Activated CD8-positive, alpha-beta memory T cell treated with anti-CD3 and anti-CD28 coated beads, Interleukin-2, amount 10 ng/mL, durations not matched to agents 7 days and 5 days (primary cell): Measurements from ENCODE around the gene IMMP2L. TPM values are rescaled to one million over a fixed set of nuclear protein-coding genes. Genes with fewer than 3 reads are reported as not detected.

Experiments
- ATAC-seq: fragments of 150-1000 bp; cut with Tn5 transposase; one replicate; pipeline ENCODE4 v1.10.0; 2021; ENCODE audit warnings: moderate library complexity
- CTCF ChIA-PET: fragments of 350-600 bp; sonication (Branson Sonifier 250); formaldehyde crosslinking; loops from one replicate; lab custom pipeline; 2021; ENCODE audit warnings: antibody characterized with exemption; lab: Charles Lee
- DNase-seq: peaks from one replicate; pipeline ENCODE4 v3.0.0-alpha.2; 2020
- H3K27ac Mint-ChIP-seq: one replicate; pipeline ENCODE4 v1.8.0; 2021; ENCODE audit warnings: mild to moderate bottlenecking, mixed read lengths
- H3K27me3 Mint-ChIP-seq: one replicate; pipeline ENCODE4 v1.8.0; 2021; ENCODE audit warnings: mixed read lengths
- H3K36me3 Mint-ChIP-seq: one replicate; pipeline ENCODE4 v1.8.0; 2021; ENCODE audit warnings: mild to moderate bottlenecking, mixed read lengths
- H3K4me1 Mint-ChIP-seq: one replicate; pipeline ENCODE4 v1.8.0; 2021; ENCODE audit warnings: mixed read lengths
- H3K4me3 Mint-ChIP-seq: one replicate; pipeline ENCODE4 v1.8.0; 2021; ENCODE audit warnings: mild to moderate bottlenecking, moderate library complexity, mixed read lengths
- H3K9me3 Mint-ChIP-seq: one replicate; pipeline ENCODE4 v1.8.0; 2022; ENCODE audit warnings: low read depth, mixed read lengths
- total RNA-seq, 2 experiments: library from RNA; stranded (reverse); gene quantifications; one replicate each; pipeline ENCODE4 v1.2.3, GENCODE V29; 2021

Gene IMMP2L
- total RNA-seq, 2 experiments from 2014 or later = 11.5 to 13.1 TPM

DNA sequence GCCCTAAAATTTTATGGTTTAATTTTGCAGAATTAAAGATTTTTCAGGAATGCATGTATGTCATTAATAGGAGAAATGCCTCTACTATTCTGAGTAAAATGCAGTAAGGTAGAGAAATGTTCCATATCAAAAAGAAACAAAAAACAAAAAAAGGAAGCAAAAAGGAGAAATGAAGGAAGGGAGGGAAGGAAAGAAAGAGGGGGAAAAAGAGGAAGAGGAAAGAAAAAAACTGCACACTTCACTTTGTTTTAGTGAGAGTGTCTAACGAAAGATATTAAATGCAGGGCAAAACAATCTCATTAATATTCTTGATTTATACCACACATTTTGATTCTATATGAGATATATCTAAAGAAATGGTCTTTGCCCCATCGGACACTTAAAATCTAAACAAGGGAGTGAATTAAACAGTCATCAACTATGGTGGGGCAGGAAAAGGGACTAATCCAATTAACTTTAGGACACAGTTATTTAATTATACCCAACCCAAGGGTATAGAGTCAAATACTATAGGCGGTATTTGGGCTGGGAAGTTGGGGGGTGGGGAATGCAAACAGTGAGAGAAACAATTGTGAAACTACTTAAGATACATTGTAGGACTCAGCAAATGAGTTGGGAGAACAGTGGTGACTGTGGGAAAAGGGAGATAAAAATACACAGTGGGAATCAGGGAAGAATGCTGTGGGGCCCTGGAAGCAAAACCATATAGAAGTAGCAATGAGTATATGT, 27.0 kb downstream of the IMMP2L start:
- no peaks in the 10 kb centered on the region for H3K9me3 Mint-ChIP-seq
- ATAC-seq (no peak), DNase-seq (no peak)
- no peak overlapping the region for H3K4me3 Mint-ChIP-seq
- peaks cover 3% of the 10 kb centered on the region for H3K36me3 Mint-ChIP-seq
- CTCF ChIA-PET = no interaction called here
- H3K27me3 Mint-ChIP-seq = no peaks in the 10 kb centered on the region
- H3K27ac Mint-ChIP-seq = no peak overlapping the region
- H3K4me1 Mint-ChIP-seq = no peaks in the 10 kb centered on the region

DNA sequence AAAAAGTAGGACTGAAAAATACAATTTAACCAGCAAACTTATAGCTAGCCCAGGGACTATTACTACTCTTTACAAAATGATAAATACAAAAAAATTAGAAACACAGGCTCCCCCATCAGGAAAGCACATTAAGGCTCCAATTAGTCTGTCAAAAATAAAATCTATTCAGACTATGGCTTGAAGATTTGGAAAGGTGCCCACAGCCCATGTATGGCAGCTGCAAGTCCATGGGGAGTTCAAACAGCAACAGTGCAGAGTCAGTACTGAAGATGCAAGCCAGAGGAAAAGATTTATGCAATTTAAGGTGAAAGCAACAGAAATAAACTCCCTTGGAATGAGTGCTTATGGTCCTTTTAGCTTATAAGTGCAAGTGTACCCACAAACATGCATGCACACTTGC, 29.7 kb downstream of the IMMP2L start:
- no peak overlapping the region for H3K4me3 Mint-ChIP-seq
- no peak for DNase-seq
- H3K27ac Mint-ChIP-seq = no peak overlapping the region
- CTCF ChIA-PET = no interaction called here
- H3K36me3 Mint-ChIP-seq = peaks cover 1% of the 10 kb centered on the region
- peaks cover 7% of the 10 kb centered on the region for H3K4me1 Mint-ChIP-seq
- no peak for ATAC-seq
- H3K27me3 Mint-ChIP-seq = no peaks in the 10 kb centered on the region
- no peaks in the 10 kb centered on the region for H3K9me3 Mint-ChIP-seq

DNA sequence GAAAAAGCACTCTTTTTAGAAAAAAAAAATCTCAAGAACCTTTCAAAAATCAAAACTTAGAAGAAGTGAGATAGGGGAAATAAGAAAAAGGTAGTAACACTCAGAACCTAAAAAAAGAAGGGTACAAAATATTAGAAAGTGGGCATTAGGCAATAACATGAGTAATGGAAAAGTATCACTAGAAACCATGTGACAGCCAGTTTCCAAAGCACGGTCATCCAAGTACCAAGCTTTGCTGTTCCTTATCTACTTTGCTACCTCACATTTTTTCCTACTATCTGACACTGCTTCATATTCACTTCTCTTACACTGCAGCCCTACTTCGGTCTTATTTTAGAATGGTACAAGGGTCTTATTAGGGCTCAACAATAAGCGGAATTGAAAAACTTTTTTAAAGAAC, 30.3 kb downstream of the IMMP2L start:
- H3K4me1 Mint-ChIP-seq = peaks cover 8% of the 10 kb centered on the region
- H3K4me3 Mint-ChIP-seq = no peak overlapping the region
- DNase-seq = no peak
- no peak for ATAC-seq
- H3K27me3 Mint-ChIP-seq = no peaks in the 10 kb centered on the region
- CTCF ChIA-PET = no interaction called here
- no peaks in the 10 kb centered on the region for H3K9me3 Mint-ChIP-seq
- H3K27ac Mint-ChIP-seq = no peak overlapping the region
- H3K36me3 Mint-ChIP-seq = peaks cover 1% of the 10 kb centered on the region

DNA sequence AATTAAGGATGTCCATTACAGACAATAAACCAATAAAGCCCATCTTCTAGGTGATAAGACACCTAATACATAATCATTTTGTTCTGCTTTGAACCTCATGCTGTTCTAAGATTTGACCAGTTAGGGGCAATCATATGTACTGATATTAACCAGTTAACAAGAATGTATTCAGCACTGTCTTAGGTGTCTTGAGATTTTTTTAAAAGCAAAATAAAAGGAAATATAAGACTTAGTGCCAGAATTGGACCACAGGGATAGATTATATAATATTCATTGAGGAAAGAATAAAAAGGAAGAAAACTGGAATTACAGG, 32.0 kb downstream of the IMMP2L start:
- DNase-seq (no peak), ATAC-seq (no peak)
- H3K27ac Mint-ChIP-seq = no peak overlapping the region
- H3K9me3 Mint-ChIP-seq = no peaks in the 10 kb centered on the region
- CTCF ChIA-PET = no interaction called here
- H3K4me1 Mint-ChIP-seq = peaks cover 8% of the 10 kb centered on the region
- H3K36me3 Mint-ChIP-seq = no peaks in the 10 kb centered on the region
- H3K27me3 Mint-ChIP-seq = no peaks in the 10 kb centered on the region
- H3K4me3 Mint-ChIP-seq = no peak overlapping the region

DNA sequence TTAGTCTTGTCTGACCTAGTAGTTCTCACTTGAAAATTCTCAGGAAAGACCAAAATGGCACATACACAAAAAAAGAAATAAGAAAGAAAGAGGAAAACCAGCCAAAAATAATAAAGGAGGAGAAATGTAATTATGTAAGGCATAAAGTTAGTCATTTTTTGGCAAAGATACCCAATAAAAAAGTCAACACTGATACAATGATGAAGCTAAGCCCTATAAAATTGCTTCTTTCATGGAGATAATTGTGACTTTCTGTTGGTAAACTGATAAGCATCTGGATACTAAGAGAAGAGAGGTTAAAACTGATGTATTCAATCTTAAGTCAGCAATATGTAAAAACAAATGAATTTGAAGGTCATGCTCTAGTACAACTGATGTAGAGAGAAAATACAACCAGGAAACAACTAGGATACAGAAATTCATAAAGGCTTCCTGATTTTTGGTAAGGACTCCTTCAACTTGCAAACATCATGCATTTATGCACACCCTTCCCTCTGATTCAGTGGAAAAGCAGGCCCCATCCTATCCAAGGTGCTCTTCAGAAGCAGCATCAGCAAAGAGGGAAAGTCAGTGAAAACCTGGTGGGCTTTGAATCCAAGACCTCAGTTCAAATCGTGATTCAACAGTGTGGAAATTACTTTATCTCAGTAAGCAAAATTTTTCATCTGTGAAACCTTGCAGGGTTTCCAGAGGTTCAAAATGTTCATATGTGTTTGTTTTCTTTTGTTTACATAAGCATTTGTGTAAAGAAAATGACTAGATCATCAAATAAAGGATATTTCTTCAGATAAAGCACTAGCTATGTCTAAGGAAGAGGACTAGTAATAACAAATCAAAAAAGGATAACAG, 32.6 kb downstream of the IMMP2L start:
- H3K9me3 Mint-ChIP-seq = no peaks in the 10 kb centered on the region
- no peak overlapping the region for H3K27ac Mint-ChIP-seq
- CTCF ChIA-PET = interaction anchor here (0.7 kb wide), 1 partner anchor 55 kb away, joined by 3 read pairs; no protein-coding TSS in a partner anchor
- no peak for ATAC-seq
- H3K36me3 Mint-ChIP-seq = no peaks in the 10 kb centered on the region
- H3K4me1 Mint-ChIP-seq = peaks cover 8% of the 10 kb centered on the region
- H3K27me3 Mint-ChIP-seq = no peaks in the 10 kb centered on the region
- no peak overlapping the region for H3K4me3 Mint-ChIP-seq
- DNase-seq = no peak

DNA sequence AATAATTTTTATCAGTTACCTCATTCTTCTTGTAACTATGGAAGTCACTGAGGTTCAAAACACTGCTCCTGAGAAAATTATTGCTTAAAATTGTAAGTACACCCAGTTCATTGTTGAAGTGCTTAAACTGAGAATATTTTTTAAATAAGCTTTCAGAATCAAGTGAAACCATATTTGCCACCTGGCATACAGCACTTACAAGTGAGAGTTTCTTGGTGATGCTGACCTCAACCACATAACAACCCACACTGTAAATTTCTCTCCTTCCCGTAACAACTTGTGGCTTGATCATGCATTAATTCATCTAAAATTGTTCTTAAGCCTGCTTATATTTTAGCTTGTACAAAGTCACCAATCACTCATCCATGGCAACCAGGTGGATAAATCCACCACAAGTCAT, 34.0 kb downstream of the IMMP2L start:
- Mint-ChIP-seq H3K27ac (no peak overlapping the region), H3K4me1 (peaks cover 8% of the 10 kb centered on the region), H3K36me3 (no peaks in the 10 kb centered on the region), H3K4me3 (no peak overlapping the region), H3K9me3 (no peaks in the 10 kb centered on the region), H3K27me3 (no peaks in the 10 kb centered on the region)
- CTCF ChIA-PET = no interaction called here
- no peak for DNase-seq
- no peak for ATAC-seq

DNA sequence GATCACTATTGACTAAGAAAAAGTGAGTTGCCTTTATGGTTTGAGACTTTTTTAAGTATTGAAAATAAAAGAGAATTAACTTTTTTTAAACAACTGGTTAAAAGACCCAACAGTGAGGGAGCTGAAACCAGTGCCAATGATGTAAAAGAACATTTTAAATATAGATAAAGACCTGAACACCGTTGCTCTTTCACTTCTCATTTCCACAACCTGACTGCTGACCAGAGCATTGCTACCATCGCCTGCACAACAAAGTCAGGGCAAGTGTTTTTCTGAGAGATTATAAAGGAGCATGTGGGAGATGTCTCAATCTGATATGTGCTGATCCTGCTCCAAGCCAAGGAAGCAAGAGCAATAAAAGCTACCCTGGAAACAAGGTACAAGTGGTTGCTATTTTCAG, 34.7 kb downstream of the IMMP2L start:
- Mint-ChIP-seq H3K27ac (no peak overlapping the region), H3K36me3 (no peaks in the 10 kb centered on the region), H3K27me3 (no peaks in the 10 kb centered on the region), H3K9me3 (no peaks in the 10 kb centered on the region), H3K4me1 (peaks cover 8% of the 10 kb centered on the region), H3K4me3 (no peak overlapping the region)
- DNase-seq (no peak), ATAC-seq (no peak)
- CTCF ChIA-PET = no interaction called here

DNA sequence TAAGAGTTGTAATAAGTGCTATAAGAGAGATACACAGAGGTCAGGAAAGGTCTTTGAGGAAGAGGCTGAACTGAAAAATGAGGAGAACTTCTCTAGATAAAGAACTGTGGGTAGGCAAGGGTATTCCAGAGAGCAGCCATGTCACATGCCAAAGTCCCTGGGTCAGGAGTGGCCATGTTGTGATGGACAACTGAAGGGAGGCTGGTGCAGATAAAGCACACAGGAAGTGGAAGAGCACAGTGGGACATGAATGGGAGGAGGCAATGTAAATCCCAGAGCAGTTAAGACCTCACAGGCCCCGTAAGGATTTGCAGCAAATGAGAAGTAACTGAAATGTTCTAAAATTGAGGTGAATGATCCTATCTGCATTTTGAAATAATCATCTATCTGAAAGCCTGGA, 37.2 kb downstream of the IMMP2L start:
- Mint-ChIP-seq H3K9me3 (no peaks in the 10 kb centered on the region), H3K36me3 (peaks cover 2% of the 10 kb centered on the region), H3K27me3 (no peaks in the 10 kb centered on the region), H3K27ac (no peak overlapping the region), H3K4me1 (peaks cover 8% of the 10 kb centered on the region), H3K4me3 (no peak overlapping the region)
- CTCF ChIA-PET = no interaction called here
- no peak for DNase-seq
- ATAC-seq = no peak

DNA sequence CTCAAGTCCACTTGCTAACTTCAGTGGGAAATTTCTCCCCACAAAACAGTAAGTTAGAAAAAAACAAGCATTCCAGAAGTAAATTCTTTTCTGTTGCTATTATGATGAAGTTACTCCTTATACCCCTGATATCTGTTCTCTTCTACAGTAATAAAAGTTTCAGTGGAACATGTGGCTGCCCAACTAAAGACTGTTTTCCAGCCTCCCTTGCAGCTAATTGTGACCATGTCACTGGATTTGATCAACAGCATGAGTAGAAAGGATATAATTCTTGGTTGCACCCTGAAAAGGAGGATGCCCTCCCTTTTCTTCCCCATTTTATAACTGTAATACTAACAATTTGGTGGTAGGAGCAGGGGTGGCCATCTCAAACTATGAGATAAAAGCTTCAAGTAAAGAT, 40.6 kb downstream of the IMMP2L start:
- H3K9me3 Mint-ChIP-seq = no peaks in the 10 kb centered on the region
- H3K4me1 Mint-ChIP-seq = no peaks in the 10 kb centered on the region
- H3K27ac Mint-ChIP-seq = no peak overlapping the region
- CTCF ChIA-PET = no interaction called here
- DNase-seq (no peak), ATAC-seq (no peak)
- no peak overlapping the region for H3K4me3 Mint-ChIP-seq
- no peaks in the 10 kb centered on the region for H3K27me3 Mint-ChIP-seq
- peaks cover 4% of the 10 kb centered on the region for H3K36me3 Mint-ChIP-seq

DNA sequence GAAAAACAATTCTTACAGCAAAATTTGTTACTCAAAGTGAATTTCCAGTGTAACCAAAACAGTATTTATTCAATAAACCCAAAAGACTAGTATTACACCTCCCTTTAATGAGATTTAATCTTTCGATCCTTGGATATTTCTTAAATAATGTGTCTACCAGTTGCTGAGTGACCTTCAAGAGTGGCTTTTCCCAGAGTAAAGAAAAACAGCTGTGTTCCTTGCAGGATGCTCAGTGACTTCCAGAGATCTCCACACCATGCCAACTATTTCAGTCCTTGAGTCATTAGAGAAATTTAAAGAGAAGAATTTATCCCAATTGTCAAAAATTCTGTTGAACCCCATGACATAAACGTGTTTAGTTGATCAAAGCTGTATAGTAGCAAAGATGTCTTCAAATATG, 44.0 kb downstream of the IMMP2L start:
- H3K36me3 Mint-ChIP-seq = peaks cover 4% of the 10 kb centered on the region
- CTCF ChIA-PET = no interaction called here
- H3K27ac Mint-ChIP-seq = no peak overlapping the region
- no peaks in the 10 kb centered on the region for H3K27me3 Mint-ChIP-seq
- no peak for ATAC-seq
- H3K9me3 Mint-ChIP-seq = no peaks in the 10 kb centered on the region
- no peaks in the 10 kb centered on the region for H3K4me1 Mint-ChIP-seq
- H3K4me3 Mint-ChIP-seq = no peak overlapping the region
- DNase-seq = no peak

DNA sequence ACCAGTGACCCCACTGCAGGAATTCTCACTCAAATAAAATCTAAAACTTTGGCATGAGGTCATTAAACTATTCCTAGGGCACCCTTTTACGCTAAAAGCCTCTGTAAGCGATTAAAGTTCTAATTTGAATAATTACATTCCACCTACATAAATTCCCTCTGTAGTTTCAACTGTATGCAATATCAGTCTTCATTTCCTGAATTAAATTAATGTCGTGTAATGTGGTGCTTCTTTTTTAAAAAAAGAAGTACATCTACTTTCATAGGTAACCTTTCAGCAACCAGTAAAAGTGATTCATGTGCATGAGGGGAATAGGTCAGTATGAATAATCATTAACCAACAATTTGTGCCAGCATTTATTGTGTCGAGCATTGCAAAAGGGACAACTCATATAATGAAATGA, 44.7 kb downstream of the IMMP2L start:
- ATAC-seq (no peak), DNase-seq (no peak)
- no peak overlapping the region for H3K4me3 Mint-ChIP-seq
- H3K27me3 Mint-ChIP-seq = no peaks in the 10 kb centered on the region
- H3K4me1 Mint-ChIP-seq = no peaks in the 10 kb centered on the region
- H3K9me3 Mint-ChIP-seq = no peaks in the 10 kb centered on the region
- H3K36me3 Mint-ChIP-seq = peaks cover 4% of the 10 kb centered on the region
- H3K27ac Mint-ChIP-seq = no peak overlapping the region
- CTCF ChIA-PET = no interaction called here

DNA sequence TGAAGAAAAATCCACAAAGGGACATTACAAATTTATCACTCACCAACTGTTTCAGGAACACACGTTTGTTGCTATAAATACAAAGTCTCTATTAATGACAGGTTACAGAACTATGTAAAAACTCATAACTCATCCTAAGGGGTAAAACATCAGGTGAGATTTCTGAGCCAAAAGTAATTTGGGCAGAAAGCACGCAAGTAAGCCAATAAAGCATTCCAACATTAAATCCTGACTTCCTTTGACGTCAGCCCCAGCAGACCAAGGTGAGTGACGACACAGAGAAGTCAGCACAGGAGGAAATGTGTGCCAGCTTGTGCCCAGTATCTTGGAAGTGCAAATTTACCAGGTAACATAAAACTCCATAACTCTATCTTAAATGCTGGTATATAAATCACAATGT, 45.7 kb downstream of the IMMP2L start:
- H3K9me3 Mint-ChIP-seq = no peaks in the 10 kb centered on the region
- ATAC-seq (no peak), DNase-seq (no peak)
- peaks cover 4% of the 10 kb centered on the region for H3K36me3 Mint-ChIP-seq
- H3K4me1 Mint-ChIP-seq = no peaks in the 10 kb centered on the region
- no peaks in the 10 kb centered on the region for H3K27me3 Mint-ChIP-seq
- CTCF ChIA-PET = no interaction called here
- no peak overlapping the region for H3K27ac Mint-ChIP-seq
- H3K4me3 Mint-ChIP-seq = no peak overlapping the region

DNA sequence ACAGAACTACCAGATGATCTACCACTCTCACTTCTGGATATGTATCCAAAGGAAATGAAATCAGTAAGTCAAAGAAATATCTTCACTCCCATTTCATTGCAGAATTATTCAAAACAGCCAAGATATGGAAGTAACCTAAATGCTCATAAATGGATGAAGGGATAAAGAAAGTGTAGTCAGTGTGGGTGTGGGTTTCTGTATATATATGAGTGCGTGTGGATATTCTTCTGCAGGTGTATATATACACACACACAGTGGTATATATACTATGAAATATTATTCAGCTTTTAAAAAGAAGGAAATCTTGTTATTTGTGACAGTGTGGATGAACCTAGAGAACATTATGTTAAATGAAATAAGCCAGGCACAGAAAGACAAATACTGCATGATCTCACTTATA, 48.7 kb downstream of the IMMP2L start:
- CTCF ChIA-PET = no interaction called here
- no peak for ATAC-seq
- H3K27ac Mint-ChIP-seq = no peak overlapping the region

DNA sequence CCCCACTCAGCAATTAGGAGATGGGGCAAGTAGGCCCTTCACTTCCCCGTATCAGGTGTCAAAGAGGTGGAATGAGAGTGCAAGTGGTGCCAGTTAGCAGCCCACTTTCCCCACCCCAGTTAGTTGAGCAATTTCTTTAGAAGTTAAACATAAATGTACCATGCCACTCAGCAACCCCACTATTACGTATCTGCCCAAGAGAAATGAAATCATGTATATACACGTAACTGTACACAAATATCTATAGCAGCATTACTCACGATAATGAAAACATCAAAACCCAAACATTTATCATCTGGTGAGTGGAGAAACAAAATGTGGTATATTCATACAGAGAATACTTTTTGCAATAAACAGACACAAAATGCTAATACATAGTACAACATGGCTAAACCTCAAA, 50.4 kb downstream of the IMMP2L start:
- CTCF ChIA-PET = no interaction called here
- Mint-ChIP-seq H3K9me3 (peaks cover 1% of the 10 kb centered on the region), H3K36me3 (no peaks in the 10 kb centered on the region), H3K4me1 (no peaks in the 10 kb centered on the region), H3K27me3 (no peaks in the 10 kb centered on the region), H3K27ac (no peak overlapping the region), H3K4me3 (no peak overlapping the region)
- no peak for DNase-seq
- ATAC-seq = no peak

More for the DNA sequence above, 48.7 kb downstream of the IMMP2L start:
- Mint-ChIP-seq H3K4me1 (no peaks in the 10 kb centered on the region), H3K36me3 (peaks cover 1% of the 10 kb centered on the region), H3K9me3 (no peaks in the 10 kb centered on the region), H3K4me3 (no peak overlapping the region), H3K27me3 (no peaks in the 10 kb centered on the region)
- DNase-seq = no peak
